Fibroblast of skin of left biceps (primary cell): ENCODE results near the gene DSTN.
A peak's percentile ranks its signal among the peaks of the same experiment; 100 is the strongest.

Experiments used
- DNase-seq, 2 experiments: peaks; one replicate each; pipeline ENCODE4 v3.0.0-alpha.2; 2013; ENCODE audit warnings: low read depth in 2 of 2

The DSTN gene

DNA sequence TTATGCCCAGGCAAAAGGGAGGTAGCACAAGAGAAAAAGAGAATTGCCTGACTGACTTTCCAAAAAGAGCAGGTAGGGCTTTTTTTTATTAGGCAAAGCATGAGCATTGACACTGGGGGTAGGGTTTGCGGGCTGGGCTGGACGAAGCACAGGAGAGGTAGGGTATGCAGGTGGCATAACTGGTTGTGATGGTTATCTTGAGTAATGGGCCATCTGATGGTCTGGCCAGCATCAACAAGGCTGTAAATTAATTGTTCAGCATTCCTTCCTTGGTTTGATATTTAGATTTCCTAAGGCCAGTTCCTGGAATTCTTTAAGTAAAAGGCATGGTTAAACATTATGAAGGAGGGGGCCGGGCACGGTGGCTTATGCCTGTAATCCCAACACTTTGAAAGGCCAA, 24.7 kb upstream of the DSTN start:
- no peak for DNase-seq

DNA sequence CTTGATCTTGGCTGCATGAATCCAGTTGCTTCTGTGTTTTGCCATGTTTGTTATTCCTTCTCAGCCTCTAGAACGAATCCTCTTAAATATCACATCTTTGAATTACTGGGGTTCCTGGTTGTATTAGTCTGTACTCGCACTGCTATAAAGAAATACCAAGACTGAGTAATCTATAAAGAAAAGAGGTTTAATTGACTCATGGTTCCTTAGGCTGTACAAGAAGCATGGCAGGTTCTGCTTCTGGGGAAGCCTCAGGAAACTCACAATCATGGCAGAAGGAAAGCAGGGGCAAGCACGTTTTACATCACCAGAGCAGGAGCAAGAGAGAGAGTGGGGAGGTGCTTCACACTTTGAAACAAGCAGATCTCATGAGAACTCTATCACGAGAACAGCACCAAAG, 20.7 kb upstream of the DSTN start:
- DNase-seq: no peak

- DNase-seq: no peak
Measured at GRCh38 chr20:17555106-17555505, 14.8 kb upstream of the DSTN start.

GRCh38 chr20:17556837-17557674, 12.8 kb upstream of the DSTN start:
- no peak for DNase-seq

DNA sequence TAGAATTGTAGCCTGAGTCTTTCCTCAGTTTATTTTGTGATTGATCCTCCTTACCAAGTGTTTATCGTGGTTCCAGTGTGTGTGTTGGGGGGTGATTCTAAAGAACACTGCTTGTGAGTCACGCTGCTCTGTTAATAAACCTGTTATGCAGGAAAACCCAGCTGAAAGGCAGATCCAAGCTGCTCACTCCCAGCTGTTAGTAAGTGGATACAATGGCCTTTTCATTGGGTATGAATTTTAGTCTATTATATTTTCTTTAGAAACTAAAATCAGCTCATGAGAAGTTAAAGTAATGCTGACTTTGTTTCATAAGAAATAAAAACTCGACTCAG, 12.2 kb upstream of the DSTN start:
- DNase-seq: no peak

DNA sequence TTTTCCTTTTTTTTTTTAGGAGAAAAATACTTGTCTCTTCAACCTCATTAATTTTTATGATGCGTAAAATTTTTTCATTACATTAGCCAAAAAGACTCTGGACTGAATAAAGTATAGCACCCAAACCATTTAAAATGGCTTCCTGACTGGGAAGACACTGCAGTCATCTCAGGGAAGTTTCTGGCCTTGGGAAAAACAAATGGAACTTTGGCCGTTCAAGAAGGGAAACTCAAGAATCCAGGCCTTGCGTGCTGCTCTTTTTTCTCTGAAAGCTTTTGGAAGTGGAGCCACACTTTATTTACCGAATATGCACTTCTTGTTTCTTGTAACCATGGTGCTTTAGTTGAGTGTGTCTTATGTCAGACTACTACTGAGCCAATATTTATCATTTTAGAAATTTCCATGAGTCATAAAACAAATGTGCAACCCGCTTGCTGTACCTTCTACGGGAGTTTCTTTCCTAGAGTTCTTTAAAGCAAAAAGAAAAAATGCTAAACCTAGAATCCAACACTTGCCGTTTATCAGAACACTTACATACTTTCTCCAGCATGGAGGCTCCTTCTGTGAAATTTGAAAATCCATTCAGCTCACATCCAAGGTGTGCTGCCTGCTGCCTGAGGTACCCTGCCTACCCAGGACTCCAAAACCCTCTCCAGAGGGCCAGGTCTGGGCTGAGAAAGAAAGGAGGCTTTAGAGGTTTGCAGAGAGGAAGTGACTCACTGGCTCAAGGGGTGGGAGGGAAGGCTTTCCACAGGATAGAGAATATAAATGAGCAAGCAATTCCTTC, 11.5 kb upstream of the DSTN start:
- DNase-seq: peak; percentile 41 to 52

DNA sequence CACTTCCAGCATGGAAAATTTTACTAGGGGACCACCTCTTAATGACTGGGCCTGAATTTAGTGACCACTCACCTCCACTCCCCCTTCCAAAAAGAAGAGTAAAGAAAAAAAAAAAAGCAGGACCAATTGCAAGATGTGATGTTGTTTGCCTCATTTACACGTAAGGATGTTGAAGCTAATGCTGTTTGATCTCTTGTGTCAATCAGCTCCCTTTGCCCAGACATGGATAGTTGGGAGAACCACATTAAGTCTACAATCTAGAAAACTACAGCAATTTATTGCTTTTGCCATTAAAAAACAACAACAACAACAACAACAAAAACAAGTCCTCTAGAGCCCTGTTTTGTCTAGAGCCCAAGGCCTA, 11.0 kb upstream of the DSTN start:
- no peak for DNase-seq

- no peak for DNase-seq
Measured at GRCh38 chr20:17559338-17559737, 10.5 kb upstream of the DSTN start.

GRCh38 chr20:17560344-17561074, 9.4 kb upstream of the DSTN start:
- DNase-seq: no peak

DNA sequence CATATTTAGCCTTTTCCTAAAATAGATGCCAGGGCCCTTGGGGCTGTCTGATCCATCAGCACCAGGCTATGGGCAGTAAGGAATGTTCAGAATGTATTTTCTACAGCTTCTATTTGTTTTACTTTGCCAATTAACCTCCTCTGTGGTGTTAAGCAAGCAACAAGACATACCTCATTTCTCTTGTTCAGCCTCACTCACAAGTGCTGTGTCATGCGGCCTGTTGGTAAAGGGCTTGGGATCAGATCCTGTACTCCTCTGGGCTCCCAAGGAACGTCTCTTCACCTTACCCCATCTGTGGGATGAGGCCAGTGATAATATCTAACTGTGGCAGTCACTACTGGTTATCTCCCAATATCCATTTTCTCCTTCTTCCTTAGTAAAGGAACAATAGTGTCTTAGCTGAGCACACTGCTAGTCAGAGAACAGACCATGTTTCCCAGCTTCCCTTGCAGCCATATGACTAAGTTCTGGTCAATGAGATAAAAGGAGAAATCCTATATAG, 7.0 kb upstream of the DSTN start:
- DNase-seq: peak; percentile 61 to 66

DNA sequence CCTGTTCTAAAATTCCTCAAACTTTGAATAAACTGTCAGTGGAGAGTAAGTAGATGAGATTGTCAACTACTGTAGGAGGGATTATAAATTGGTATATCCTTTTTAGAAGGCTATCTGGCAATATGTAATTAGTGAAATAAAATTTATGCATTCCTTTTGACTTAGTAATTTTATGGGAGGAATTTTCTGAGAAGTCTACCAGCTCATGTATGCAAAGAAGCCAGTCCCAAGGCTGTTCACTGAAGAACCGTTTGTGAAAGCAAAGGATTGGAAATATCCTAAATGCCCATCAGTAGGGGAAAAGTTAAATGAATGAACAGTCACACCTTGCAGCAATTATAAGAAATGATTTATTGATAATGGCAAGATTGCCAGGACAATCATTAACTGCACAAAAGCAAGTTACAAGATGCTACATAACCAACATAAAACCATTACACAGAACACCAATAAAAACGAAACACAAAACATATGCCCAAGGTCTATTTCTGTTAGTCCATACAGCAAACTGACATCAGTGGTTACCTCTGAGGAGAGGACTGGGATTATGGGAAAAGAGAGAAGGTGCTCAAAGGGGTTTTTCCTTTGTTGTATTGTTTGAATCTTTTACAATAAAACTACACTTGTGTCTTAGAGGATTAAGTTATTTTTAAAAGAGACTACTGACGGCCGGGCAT, 4.6 kb upstream of the DSTN start:
- DNase-seq: peak in 1 of 2 experiments; percentile 36

- no peak for DNase-seq
Measured at GRCh38 chr20:17566345-17566744, 3.5 kb upstream of the DSTN start.

- DNase-seq: no peak
Measured at GRCh38 chr20:17568045-17568788, 1.7 kb upstream of the DSTN start.

DNA sequence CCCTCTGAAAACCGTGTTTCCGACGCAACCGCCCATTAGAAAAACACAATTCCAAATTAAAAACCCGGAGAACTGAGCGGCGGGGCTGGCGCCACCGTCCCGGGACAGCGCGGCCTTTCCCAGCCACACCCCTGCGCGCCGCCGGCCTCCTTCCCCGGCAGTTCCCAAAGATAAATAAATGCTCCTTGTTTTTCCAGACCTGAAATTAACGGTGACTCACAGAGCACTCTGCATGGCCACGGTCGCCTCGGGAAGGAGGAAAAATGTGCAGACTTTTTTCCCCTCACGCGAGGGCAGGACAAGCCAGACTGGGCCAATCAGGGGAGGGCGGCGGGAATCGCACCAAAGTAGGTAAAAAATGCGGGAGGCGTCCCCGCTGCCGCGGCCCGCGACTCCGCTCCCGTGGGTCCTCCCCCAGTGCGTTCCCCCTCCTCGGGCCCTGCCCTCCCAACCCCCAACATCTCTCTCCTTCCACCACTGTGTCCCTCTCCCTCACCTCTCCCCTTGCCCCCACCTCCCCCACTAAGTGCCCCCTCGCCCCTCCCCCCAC, 828 bp upstream of the DSTN start:
- DNase-seq: peak; percentile 97

GRCh38 chr20:17570347-17571152, 675 bp downstream of the DSTN start:
- DNase-seq: no peak

GRCh38 chr20:17571153-17571527, 1.3 kb downstream of the DSTN start:
- DNase-seq: no peak

DNA sequence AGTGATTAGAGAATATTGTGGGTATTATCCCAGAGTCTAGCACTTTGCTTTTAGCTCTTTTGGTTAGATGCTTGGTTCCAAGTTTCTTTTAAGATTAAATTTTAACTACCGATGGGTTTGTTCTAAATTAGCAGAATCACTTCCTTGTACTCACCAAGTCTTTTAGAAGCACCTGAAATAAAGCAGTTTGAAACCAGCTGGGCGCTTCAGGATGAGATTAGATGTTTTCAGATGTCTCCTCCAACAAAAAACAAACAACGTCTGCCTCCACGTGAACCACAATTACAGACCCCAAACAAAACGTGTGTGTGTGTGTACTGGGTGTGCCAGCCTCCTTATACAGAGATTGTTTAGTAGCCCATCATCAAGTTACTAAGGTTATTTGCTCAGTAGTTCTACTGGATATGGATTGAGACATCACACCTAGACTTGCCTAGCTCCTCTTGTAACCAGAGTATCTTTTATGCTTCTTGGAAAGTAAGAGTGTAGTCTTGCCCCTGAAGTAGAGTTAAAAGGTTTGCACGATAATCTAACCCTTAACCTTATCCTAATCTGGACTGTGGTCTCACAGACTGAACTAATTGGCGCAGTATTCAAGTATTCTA, 2.3 kb downstream of the DSTN start:
- no peak for DNase-seq

- no peak for DNase-seq
Measured at GRCh38 chr20:17573463-17573862, 3.6 kb downstream of the DSTN start.

- no peak for DNase-seq
Measured at GRCh38 chr20:17576215-17576614, 6.3 kb downstream of the DSTN start.
